H9 (cell line): ENCODE measurements around the gene SRPK2. TPM values are rescaled to one million over a fixed set of nuclear protein-coding genes. Genes with fewer than 3 reads are reported as not detected.

Experiments used
- DNase-seq: peaks from one replicate; pipeline ENCODE4 v3.0.0-alpha.2; 2017
- H2AFZ ChIP-seq: one replicate; pipeline ENCODE4 v1.6.1; 2013; ENCODE audit warnings: mild to moderate bottlenecking, low read length, control low read depth, moderate library complexity
- H2AK5ac ChIP-seq: 2 replicates; pipeline ENCODE4 v1.6.1; 2013; ENCODE audit warnings: low read length, control low read depth, mixed read lengths; ENCODE audit not compliant: insufficient read length
- H2BK120ac ChIP-seq: one replicate; pipeline ENCODE4 v1.6.1; 2013; ENCODE audit warnings: low read depth, mild to moderate bottlenecking, low read length, control low read depth, inconsistent platforms; ENCODE audit not compliant: poor library complexity, severe bottlenecking
- H2BK12ac ChIP-seq: 2 replicates; pipeline ENCODE4 v1.6.1; 2013; ENCODE audit warnings: low read length, control low read depth, mixed read lengths, low read depth; ENCODE audit not compliant: insufficient read length
- H2BK15ac ChIP-seq: 2 replicates; pipeline ENCODE4 v1.6.1; 2013; ENCODE audit warnings: low read depth, low read length, control low read depth
- H2BK20ac ChIP-seq: one replicate; pipeline ENCODE4 v1.6.1; 2013; ENCODE audit warnings: low read depth, mild to moderate bottlenecking, low read length, control low read depth, inconsistent platforms; ENCODE audit not compliant: poor library complexity, severe bottlenecking
- H2BK5ac ChIP-seq: 2 replicates; pipeline ENCODE4 v1.6.1; 2013; ENCODE audit warnings: low read length, control low read depth, mixed read lengths; ENCODE audit not compliant: insufficient read length
- H3K14ac ChIP-seq: 2 replicates; pipeline ENCODE4 v1.6.1; 2013; ENCODE audit warnings: low read length, control low read depth; ENCODE audit not compliant: insufficient read depth
- H3K18ac ChIP-seq: 2 replicates; pipeline ENCODE4 v1.6.1; 2013; ENCODE audit warnings: low read depth, mild to moderate bottlenecking, mixed read lengths, low read length, control low read depth; ENCODE audit not compliant: insufficient read length
- H3K23ac ChIP-seq: 2 replicates; pipeline ENCODE4 v1.6.1; 2013; ENCODE audit warnings: low read length, control low read depth, mixed read lengths, low read depth; ENCODE audit not compliant: insufficient read length
- H3K23me2 ChIP-seq: 2 replicates; pipeline ENCODE4 v1.6.1; 2013; ENCODE audit warnings: low read depth, mild to moderate bottlenecking, mixed read lengths, low read length, control low read depth; ENCODE audit not compliant: insufficient read length, poor library complexity, severe bottlenecking
- H3K27ac ChIP-seq: 2 replicates; pipeline ENCODE4 v1.5.1; 2013; ENCODE audit warnings: low read length, control low read depth, mixed read lengths, low read depth; ENCODE audit not compliant: insufficient read length
- H3K27me3 ChIP-seq: 2 replicates; pipeline ENCODE4 v1.6.1; 2013; ENCODE audit warnings: low read length, control low read depth, inconsistent platforms; ENCODE audit not compliant: insufficient read depth
- H3K4ac ChIP-seq: 2 replicates; pipeline ENCODE4 v1.6.1; 2013; ENCODE audit warnings: low read depth, mild to moderate bottlenecking, control low read depth, inconsistent platforms, low read length, moderate library complexity
- H3K4me1 ChIP-seq: 2 replicates; pipeline ENCODE4 v1.6.1; 2013; ENCODE audit warnings: low read length, control low read depth, inconsistent platforms; ENCODE audit not compliant: insufficient read depth
- H3K4me2 ChIP-seq: 2 replicates; pipeline ENCODE4 v1.6.1; 2013; ENCODE audit warnings: low read length, control low read depth, mixed read lengths; ENCODE audit not compliant: insufficient read length, insufficient read depth
- H3K56ac ChIP-seq: 2 replicates; pipeline ENCODE4 v1.6.1; 2013; ENCODE audit warnings: low read depth, mild to moderate bottlenecking, mixed read lengths, low read length, control low read depth; ENCODE audit not compliant: insufficient read length
- H3K79me1 ChIP-seq: 2 replicates; pipeline ENCODE4 v1.6.1; 2013; ENCODE audit warnings: low read depth, mild to moderate bottlenecking, moderate library complexity, low read length, control low read depth, inconsistent platforms; ENCODE audit not compliant: insufficient read depth, poor library complexity, severe bottlenecking
- H3K79me2 ChIP-seq: 2 replicates; pipeline ENCODE4 v1.6.1; 2013; ENCODE audit warnings: low read length, control low read depth, inconsistent platforms; ENCODE audit not compliant: insufficient read depth
- H3K9ac ChIP-seq: 2 replicates; pipeline ENCODE4 v1.6.1; 2013; ENCODE audit warnings: low read length, control low read depth, mixed read lengths; ENCODE audit not compliant: insufficient read length; ENCODE audit errors: extremely low read depth
- H3K9me3 ChIP-seq: one replicate; pipeline ENCODE4 v1.6.1; 2013; ENCODE audit warnings: low read depth, low read length, inconsistent platforms; ENCODE audit not compliant: control insufficient read depth
- H3T11ph ChIP-seq: one replicate; pipeline ENCODE4 v1.6.1; 2013; ENCODE audit warnings: mild to moderate bottlenecking, low read length, control low read depth, inconsistent platforms
- H4K20me1 ChIP-seq: one replicate; pipeline ENCODE4 v1.6.1; 2013; ENCODE audit not compliant: control insufficient read depth, insufficient read length, insufficient read depth
- H4K5ac ChIP-seq: 2 replicates; pipeline ENCODE4 v1.6.1; 2013; ENCODE audit warnings: low read depth, mild to moderate bottlenecking, mixed read lengths, low read length, control low read depth; ENCODE audit not compliant: insufficient read length
- H4K8ac ChIP-seq: replicated peaks from 2 replicates; pipeline ENCODE4 v1.6.1; 2013; ENCODE audit warnings: low read length, control low read depth, mixed read lengths, low read depth; ENCODE audit not compliant: insufficient read length
- H4K91ac ChIP-seq: 2 replicates; pipeline ENCODE4 v1.6.1; 2013; ENCODE audit warnings: low read depth, mild to moderate bottlenecking, moderate library complexity, mixed read lengths, low read length, control low read depth; ENCODE audit not compliant: insufficient read length
- H3K27ac Mint-ChIP-seq, 3 experiments: 2 replicates in 2 of 3; 3 replicates in 1 of 3; pipeline ENCODE4 v1.8.0; 2020 to 2021; ENCODE audit warnings: mixed read lengths in 3 of 3, mild to moderate bottlenecking in 1 of 3, moderate library complexity in 1 of 3
- H3K27me3 Mint-ChIP-seq: 2 replicates; pipeline ENCODE4 v1.8.0; 2021; ENCODE audit warnings: low read depth, mild to moderate bottlenecking, moderate library complexity, mixed read lengths
- H3K36me3 Mint-ChIP-seq, 3 experiments: 2 replicates in 2 of 3; 3 replicates in 1 of 3; pipeline ENCODE4 v1.8.0; 2020 to 2021; ENCODE audit warnings: low read depth in 3 of 3, mixed read lengths in 3 of 3; ENCODE audit not compliant: insufficient read depth in 1 of 3
- H3K4me1 Mint-ChIP-seq, 2 experiments: 2 replicates each; pipeline ENCODE4 v1.8.0; 2020; ENCODE audit warnings: mixed read lengths in 2 of 2
- H3K4me3 Mint-ChIP-seq, 2 experiments: 2 replicates in 1 of 2; 3 replicates in 1 of 2; pipeline ENCODE4 v1.8.0; 2020 to 2021; ENCODE audit warnings: mild to moderate bottlenecking in 2 of 2, mixed read lengths in 2 of 2, moderate library complexity in 1 of 2
- H3K9me3 Mint-ChIP-seq, 2 experiments: 2 replicates in 1 of 2; 3 replicates in 1 of 2; pipeline ENCODE4 v1.8.0; 2020; ENCODE audit warnings: mild to moderate bottlenecking in 2 of 2, mixed read lengths in 2 of 2, moderate library complexity in 1 of 2
- WGBS: extraction: QIAGEN DNeasy Blood & Tissue Kit; methylation state at CpG from one replicate; pipeline ENCODE4 v1.1.7; 2013; ENCODE audit warnings: missing lambda C conversion rate, low lambda C conversion rate, mixed read lengths; ENCODE audit not compliant: insufficient read length; ENCODE audit errors: extremely low coverage; 5-methylcytosine and 5-hydroxymethylcytosine counted together
- total RNA-seq: library from RNA; stranded (reverse); gene quantifications from 2 replicates; pipeline ENCODE4 v1.2.1, GENCODE V29; 2021
- TF ChIP-seq, protein P1 (sequence below): fragments of 200-600 bp; sonication (generic); conservative IDR thresholded peaks from 3 replicates; pipeline ENCODE4 v1.8.0; 2021; ENCODE audit warnings: antibody characterized with exemption, mild to moderate bottlenecking

The SRPK2 gene
- total RNA-seq, 1 experiment from 2014 or later: 41.1 TPM

DNA sequence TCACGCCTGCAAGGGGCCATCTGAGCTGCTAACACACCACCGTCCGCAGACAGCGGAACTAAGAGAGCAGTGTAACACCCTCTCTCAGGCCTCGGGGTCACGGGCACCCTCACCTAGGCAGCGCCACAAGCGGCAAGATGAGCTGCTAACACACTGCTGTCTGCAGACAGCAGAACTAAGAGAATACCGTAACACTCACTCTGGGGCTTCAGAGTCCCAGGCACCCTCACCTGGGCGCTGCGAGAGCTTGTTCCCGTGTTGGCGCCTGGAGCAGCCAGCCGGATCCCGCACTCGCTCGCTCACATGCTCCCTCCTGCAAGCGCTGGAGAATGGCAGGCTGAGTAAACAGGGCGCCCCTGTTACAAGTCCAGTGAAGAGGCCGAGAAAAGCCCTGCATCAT lies 160.2 kb downstream of the SRPK2 start:
- Mint-ChIP-seq H3K4me3 (no peak overlapping the region; a peak in 1 of 5 replicates), H3K36me3 (peaks cover 0 to 6% (median 0%) of the 10 kb centered on the region in 3 experiments; a peak in 1 of 7 replicates), H3K27me3 (no peaks in the 10 kb centered on the region), H3K4me1 (peaks cover 20 to 28% of the 10 kb centered on the region in 2 experiments), H3K9me3 (no peaks in the 10 kb centered on the region), H3K27ac (peak overlapping the region; percentile 32 to 77 (median 55); a peak in 5 of 7 replicates)
- H2AK5ac ChIP-seq: no peak overlapping the region
- H3K79me2 ChIP-seq: peaks cover 2% of the 10 kb centered on the region; the same call in 1 of the 2 replicates
- no CpG with 5 or more reads among the region's 20 CpGs for WGBS
- no peak overlapping the region for H2BK5ac ChIP-seq
- no peak overlapping the region for H4K8ac ChIP-seq
- H3K23me2 ChIP-seq: no peaks in the 10 kb centered on the region
- H2BK12ac ChIP-seq: no peak overlapping the region
- no peak overlapping the region for H3K23ac ChIP-seq
- H3K4me2 ChIP-seq: no peak overlapping the region
- TF ChIP-seq, protein P1, sequence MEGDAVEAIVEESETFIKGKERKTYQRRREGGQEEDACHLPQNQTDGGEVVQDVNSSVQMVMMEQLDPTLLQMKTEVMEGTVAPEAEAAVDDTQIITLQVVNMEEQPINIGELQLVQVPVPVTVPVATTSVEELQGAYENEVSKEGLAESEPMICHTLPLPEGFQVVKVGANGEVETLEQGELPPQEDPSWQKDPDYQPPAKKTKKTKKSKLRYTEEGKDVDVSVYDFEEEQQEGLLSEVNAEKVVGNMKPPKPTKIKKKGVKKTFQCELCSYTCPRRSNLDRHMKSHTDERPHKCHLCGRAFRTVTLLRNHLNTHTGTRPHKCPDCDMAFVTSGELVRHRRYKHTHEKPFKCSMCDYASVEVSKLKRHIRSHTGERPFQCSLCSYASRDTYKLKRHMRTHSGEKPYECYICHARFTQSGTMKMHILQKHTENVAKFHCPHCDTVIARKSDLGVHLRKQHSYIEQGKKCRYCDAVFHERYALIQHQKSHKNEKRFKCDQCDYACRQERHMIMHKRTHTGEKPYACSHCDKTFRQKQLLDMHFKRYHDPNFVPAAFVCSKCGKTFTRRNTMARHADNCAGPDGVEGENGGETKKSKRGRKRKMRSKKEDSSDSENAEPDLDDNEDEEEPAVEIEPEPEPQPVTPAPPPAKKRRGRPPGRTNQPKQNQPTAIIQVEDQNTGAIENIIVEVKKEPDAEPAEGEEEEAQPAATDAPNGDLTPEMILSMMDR: no peak; the same call in 1 of the 3 replicates
- no peak overlapping the region for H3K27ac ChIP-seq
- no peak overlapping the region for H2BK20ac ChIP-seq
- no peak overlapping the region for H4K91ac ChIP-seq
- no peaks in the 10 kb centered on the region for H3K9me3 ChIP-seq
- H3K4me1 ChIP-seq: no peaks in the 10 kb centered on the region; the same call in 1 of the 2 replicates
- H3K79me1 ChIP-seq: no peaks in the 10 kb centered on the region
- no peak overlapping the region for H3K14ac ChIP-seq
- no peak overlapping the region for H3T11ph ChIP-seq
- no peak overlapping the region for H3K18ac ChIP-seq
- H2BK15ac ChIP-seq: no peak overlapping the region
- H2AFZ ChIP-seq: no peak overlapping the region
- H4K20me1 ChIP-seq: no peaks in the 10 kb centered on the region
- no peak overlapping the region for H4K5ac ChIP-seq
- no peak overlapping the region for H3K9ac ChIP-seq
- H3K56ac ChIP-seq: no peak overlapping the region
- no peak overlapping the region for H2BK120ac ChIP-seq
- H3K4ac ChIP-seq: no peak overlapping the region
- peak; percentile 81 for DNase-seq
- no peaks in the 10 kb centered on the region for H3K27me3 ChIP-seq
